Smooth muscle cell (in vitro differentiated cells): Measurements from ENCODE around the gene SUMO3. TPM values are rescaled to one million over a fixed set of nuclear protein-coding genes. Genes with fewer than 3 reads are reported as not detected.

Source experiments
- DNase-seq: peaks from one replicate; lab custom pipeline; 2025; ENCODE audit not compliant: unreplicated experiment; lab: John Stamatoyannopoulos, UW
- H2AFZ ChIP-seq: fragments of 200-600 bp; sonication (generic); 2 replicates; pipeline ENCODE4 v1.6.0; 2016; ENCODE audit warnings: antibody characterized with exemption, low read depth, mild to moderate bottlenecking
- H3F3A ChIP-seq: fragments of 200-600 bp; sonication (generic); 2 replicates; pipeline ENCODE4 v1.6.0; 2017; ENCODE audit warnings: antibody characterized with exemption, low read depth
- H3K27ac ChIP-seq: fragments of 200-600 bp; sonication (generic); 2 replicates; pipeline ENCODE4 v1.5.1; 2016; ENCODE audit warnings: low read depth, mild to moderate bottlenecking
- H3K27me3 ChIP-seq: fragments of 200-600 bp; sonication (generic); 2 replicates; pipeline ENCODE4 v1.6.1; 2016; ENCODE audit warnings: low read depth, mild to moderate bottlenecking
- H3K36me3 ChIP-seq: fragments of 200-600 bp; sonication (generic); 2 replicates; pipeline ENCODE4 v1.5.1; 2016; ENCODE audit warnings: low read depth
- H3K4me1 ChIP-seq: fragments of 200-600 bp; sonication (generic); 2 replicates; pipeline ENCODE4 v1.5.1; 2016; ENCODE audit warnings: low read depth
- H3K4me2 ChIP-seq: fragments of 200-600 bp; sonication (generic); 2 replicates; pipeline ENCODE4 v1.6.0; 2016; ENCODE audit warnings: mild to moderate bottlenecking
- H3K4me3 ChIP-seq: fragments of 200-600 bp; sonication (generic); 2 replicates; pipeline ENCODE4 v1.5.1; 2016; ENCODE audit warnings: mild to moderate bottlenecking
- H3K79me2 ChIP-seq: fragments of 200-600 bp; sonication (generic); 2 replicates; pipeline ENCODE4 v1.6.0; 2016; ENCODE audit warnings: low read depth, mild to moderate bottlenecking
- H3K9ac ChIP-seq: fragments of 200-600 bp; sonication (generic); 2 replicates; pipeline ENCODE4 v1.6.0; 2016; ENCODE audit warnings: low read depth
- H3K9me3 ChIP-seq: fragments of 200-600 bp; sonication (generic); replicated peaks from 2 replicates; pipeline ENCODE4 v1.5.1; 2016; ENCODE audit warnings: low read depth
- H4K20me1 ChIP-seq: fragments of 200-600 bp; sonication (generic); 2 replicates; pipeline ENCODE4 v1.6.0; 2016; ENCODE audit warnings: low read depth
- WGBS: methylation state at CpG from one replicate; pipeline ENCODE4 v1.1.7; 2016; ENCODE audit warnings: low lambda C conversion rate; 5-methylcytosine and 5-hydroxymethylcytosine counted together
- polyA plus RNA-seq: library from polyadenylated mRNA; unstranded; fragments of >200 nt; fragmentation: Nextera tagmentation; extraction: Ambion mirVana; gene quantifications from 2 replicates; pipeline ENCODE4 v1.2.1, GENCODE V29; 2016
- total RNA-seq: library from RNA; depleted of rRNA; stranded (reverse); fragments of >200 nt; gene quantifications from 2 replicates; pipeline ENCODE4 v1.2.3, GENCODE V29; 2014
- TF ChIP-seq, protein P1 (sequence below): fragments of 200-600 bp; sonication (generic); IDR thresholded peaks from 2 replicates; pipeline ENCODE4 v1.5.1; 2017; ENCODE audit warnings: borderline replicate concordance, mild to moderate bottlenecking, antibody characterized with exemption; ENCODE audit not compliant: insufficient read depth, poor library complexity, severe bottlenecking

Gene SUMO3
- total and polyA plus RNA-seq, 2 experiments from 2014 or later = 87.9 to 124 TPM

DNA sequence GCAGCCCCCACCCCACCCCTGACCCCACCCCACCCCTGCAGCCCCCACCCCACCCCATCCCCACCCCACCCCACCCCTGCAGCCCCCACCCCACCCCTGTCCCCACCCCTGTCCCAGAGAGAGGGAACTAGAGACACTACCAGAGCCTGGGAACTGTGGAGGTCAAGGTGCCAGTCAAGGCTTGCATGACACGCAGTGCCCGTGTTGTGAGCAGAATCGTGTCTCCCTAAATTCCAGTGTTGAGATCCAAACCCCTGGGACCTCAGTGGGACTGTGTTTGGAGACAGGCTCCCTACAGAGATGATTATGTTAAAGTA, 18.4 kb upstream of the SUMO3 start:
- H3K9me3 ChIP-seq = no peaks in the 10 kb centered on the region
- H3K9ac ChIP-seq = no peak overlapping the region
- no peaks in the 10 kb centered on the region for H4K20me1 ChIP-seq
- no peaks in the 10 kb centered on the region for H3F3A ChIP-seq
- H3K4me2 ChIP-seq = no peak overlapping the region
- DNase-seq = no peak
- H3K36me3 ChIP-seq = no peaks in the 10 kb centered on the region
- TF ChIP-seq, protein P1, sequence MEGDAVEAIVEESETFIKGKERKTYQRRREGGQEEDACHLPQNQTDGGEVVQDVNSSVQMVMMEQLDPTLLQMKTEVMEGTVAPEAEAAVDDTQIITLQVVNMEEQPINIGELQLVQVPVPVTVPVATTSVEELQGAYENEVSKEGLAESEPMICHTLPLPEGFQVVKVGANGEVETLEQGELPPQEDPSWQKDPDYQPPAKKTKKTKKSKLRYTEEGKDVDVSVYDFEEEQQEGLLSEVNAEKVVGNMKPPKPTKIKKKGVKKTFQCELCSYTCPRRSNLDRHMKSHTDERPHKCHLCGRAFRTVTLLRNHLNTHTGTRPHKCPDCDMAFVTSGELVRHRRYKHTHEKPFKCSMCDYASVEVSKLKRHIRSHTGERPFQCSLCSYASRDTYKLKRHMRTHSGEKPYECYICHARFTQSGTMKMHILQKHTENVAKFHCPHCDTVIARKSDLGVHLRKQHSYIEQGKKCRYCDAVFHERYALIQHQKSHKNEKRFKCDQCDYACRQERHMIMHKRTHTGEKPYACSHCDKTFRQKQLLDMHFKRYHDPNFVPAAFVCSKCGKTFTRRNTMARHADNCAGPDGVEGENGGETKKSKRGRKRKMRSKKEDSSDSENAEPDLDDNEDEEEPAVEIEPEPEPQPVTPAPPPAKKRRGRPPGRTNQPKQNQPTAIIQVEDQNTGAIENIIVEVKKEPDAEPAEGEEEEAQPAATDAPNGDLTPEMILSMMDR = no peak
- H3K27me3 ChIP-seq = no peaks in the 10 kb centered on the region
- no peak overlapping the region for H2AFZ ChIP-seq
- no peak overlapping the region for H3K27ac ChIP-seq
- WGBS = 85% methylated on average over 3 of the region's 3 CpGs
- H3K4me3 ChIP-seq = no peak overlapping the region
- H3K79me2 ChIP-seq = no peaks in the 10 kb centered on the region
- no peaks in the 10 kb centered on the region for H3K4me1 ChIP-seq

DNA sequence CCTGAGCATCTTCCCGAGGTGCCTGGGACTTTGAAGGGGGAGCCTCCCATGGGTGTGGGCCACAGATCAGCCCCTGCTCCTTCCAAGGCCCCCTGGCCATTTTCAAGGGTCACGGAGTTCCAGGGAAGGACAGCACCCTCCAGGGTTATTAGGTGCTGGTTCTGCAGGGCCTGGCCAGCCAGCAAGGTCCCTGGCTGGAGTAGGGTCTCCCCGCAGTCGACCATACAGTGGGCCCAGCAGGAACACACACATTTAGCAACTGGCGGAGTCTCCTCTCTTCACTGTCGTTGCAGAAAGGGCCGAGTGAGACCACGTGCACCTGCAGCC, 17.7 kb upstream of the SUMO3 start:
- TF ChIP-seq, protein P1 = no peak
- Histone ChIP-seq H4K20me1 (no peaks in the 10 kb centered on the region), H3K27me3 (no peaks in the 10 kb centered on the region), H3K9ac (no peak overlapping the region), H3K36me3 (no peaks in the 10 kb centered on the region), H3K4me1 (no peaks in the 10 kb centered on the region), H3K9me3 (no peaks in the 10 kb centered on the region), H3F3A (no peaks in the 10 kb centered on the region), H2AFZ (no peak overlapping the region), H3K79me2 (no peaks in the 10 kb centered on the region), H3K4me3 (no peak overlapping the region), H3K27ac (no peak overlapping the region), H3K4me2 (no peak overlapping the region)
- DNase-seq = no peak
- WGBS = 96% methylated on average over 6 of the region's 8 CpGs

DNA sequence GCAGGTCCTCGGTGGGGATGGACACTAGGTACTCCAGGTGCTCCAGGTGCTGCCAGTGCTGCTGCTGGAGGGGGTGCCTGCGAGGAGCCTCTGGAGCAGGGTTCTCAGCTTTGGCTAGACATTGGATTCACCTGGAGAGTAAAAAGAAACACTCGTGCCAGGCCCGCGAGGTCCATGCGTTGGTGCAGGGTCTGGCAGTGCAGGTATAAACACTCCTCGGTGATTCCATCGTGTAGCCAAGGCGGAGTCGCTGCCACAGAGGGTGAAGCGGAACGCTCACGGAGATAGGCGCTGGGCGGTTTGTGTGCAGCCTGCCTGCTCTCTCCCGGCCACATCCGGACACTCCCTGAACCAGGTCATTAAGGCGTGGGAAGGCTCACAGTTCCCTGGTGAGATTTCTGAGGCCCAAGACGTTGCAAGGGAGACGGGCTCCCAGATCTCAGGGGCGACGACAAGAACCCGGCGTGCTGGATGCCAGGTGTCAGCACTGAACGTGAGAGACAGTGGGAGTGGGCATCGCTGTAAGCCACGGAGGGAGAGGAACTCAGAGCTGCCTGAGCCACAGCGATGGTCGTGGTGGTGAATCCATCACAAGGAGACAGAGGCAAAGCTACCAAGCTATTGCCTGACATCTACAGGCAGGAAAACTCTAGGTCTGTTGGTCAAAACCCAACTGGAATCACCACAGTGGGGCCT, 17.2 kb upstream of the SUMO3 start:
- Histone ChIP-seq H3K4me3 (no peak overlapping the region), H4K20me1 (no peaks in the 10 kb centered on the region), H3K9me3 (no peaks in the 10 kb centered on the region), H3K4me2 (no peak overlapping the region), H2AFZ (no peak overlapping the region), H3F3A (no peaks in the 10 kb centered on the region), H3K79me2 (no peaks in the 10 kb centered on the region), H3K27ac (no peak overlapping the region), H3K27me3 (no peaks in the 10 kb centered on the region), H3K9ac (no peak overlapping the region), H3K4me1 (no peaks in the 10 kb centered on the region), H3K36me3 (no peaks in the 10 kb centered on the region)
- TF ChIP-seq, protein P1 = no peak
- WGBS = 95% methylated on average over 23 of the region's 29 CpGs
- DNase-seq = no peak

DNA sequence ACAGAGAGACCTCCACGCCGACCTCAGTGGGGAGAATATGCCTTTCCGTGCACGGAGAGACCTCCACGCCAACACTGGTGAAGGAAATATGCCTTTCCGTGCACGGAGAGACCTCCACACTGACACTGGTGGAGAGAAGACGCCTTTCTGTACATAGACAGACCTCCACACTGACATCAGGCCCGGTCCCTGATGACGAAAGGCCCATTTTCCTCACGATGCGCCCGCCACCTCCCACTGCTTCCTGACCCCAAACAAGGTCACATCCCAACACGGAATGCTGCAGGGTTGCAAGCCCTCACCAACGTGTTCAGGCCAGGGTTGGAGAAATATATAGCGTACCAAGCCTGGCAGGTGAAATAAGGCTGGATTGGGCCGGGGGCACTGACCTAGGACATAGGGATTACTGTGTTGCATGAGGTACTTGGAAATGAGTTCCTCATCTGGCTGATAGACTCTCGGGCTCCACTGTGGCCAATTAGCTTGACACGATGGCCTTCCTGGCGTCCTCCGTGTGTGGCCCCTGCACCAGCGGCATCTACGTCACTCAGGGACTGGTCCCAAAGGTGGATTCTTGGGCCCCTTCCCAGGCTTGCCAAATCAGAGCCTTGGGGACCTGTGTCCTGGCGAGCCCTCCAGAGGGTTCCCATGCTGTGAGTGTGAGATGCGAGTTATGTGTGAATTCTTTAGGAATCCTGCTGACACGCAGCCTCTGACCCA, 16.5 kb upstream of the SUMO3 start:
- Histone ChIP-seq H3K27ac (no peak overlapping the region), H2AFZ (no peak overlapping the region), H3K9ac (no peak overlapping the region), H4K20me1 (no peaks in the 10 kb centered on the region), H3K36me3 (no peaks in the 10 kb centered on the region), H3K9me3 (no peaks in the 10 kb centered on the region), H3K4me3 (no peak overlapping the region), H3K4me2 (no peak overlapping the region), H3K79me2 (no peaks in the 10 kb centered on the region), H3F3A (no peaks in the 10 kb centered on the region), H3K4me1 (no peaks in the 10 kb centered on the region), H3K27me3 (no peaks in the 10 kb centered on the region)
- no peak for DNase-seq
- WGBS = 89% methylated on average over 26 of the region's 26 CpGs
- TF ChIP-seq, protein P1 = no peak
